Coronary artery (tissue), 2 donors: ENCODE data around the gene SH3RF1.
"Not testable (repeated sequence)": the region's sequence is repeated elsewhere in the genome, so short reads cannot be mapped to it uniquely, and the experiment has no call there.

Experiments used
- DNase-seq: peaks from one replicate; pipeline ENCODE4 v3.0.0-alpha.2; 2017; ENCODE audit warnings: low spot score
- H3K27ac ChIP-seq, 2 donors: fragments of 200-600 bp; sonication (generic); one replicate each; pipeline ENCODE4 v1.5.1; 2016 to 2019
- H3K4me3 ChIP-seq: fragments of 200-600 bp; sonication (generic); 2 replicates; pipeline ENCODE4 v1.5.1; 2016; ENCODE audit warnings: mild to moderate bottlenecking, moderate library complexity
- TF ChIP-seq, protein P1 (sequence below): fragments of 200-600 bp; sonication (generic); IDR thresholded peaks from one replicate; pipeline ENCODE4 v1.5.1; 2019; ENCODE audit warnings: antibody characterized with exemption

The SH3RF1 gene

DNA sequence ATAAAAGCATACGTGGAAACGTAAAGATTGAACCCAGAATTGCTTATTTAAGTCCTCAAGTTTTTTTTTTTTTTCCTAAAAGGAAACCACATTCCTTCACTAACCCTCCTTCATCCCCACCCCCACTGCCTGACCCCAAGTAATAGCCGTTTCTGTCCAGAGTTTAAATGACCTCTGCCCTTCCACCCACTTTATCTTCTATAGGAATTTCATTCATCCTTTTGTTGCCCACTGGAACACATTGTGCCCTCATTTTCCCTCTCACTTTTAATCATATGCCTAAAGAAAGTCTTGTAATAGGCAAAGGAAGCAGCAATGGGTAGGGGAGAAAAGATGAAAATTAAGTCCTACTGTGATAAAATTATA, 62.7 kb downstream of the SH3RF1 start:
- TF ChIP-seq, protein P1, sequence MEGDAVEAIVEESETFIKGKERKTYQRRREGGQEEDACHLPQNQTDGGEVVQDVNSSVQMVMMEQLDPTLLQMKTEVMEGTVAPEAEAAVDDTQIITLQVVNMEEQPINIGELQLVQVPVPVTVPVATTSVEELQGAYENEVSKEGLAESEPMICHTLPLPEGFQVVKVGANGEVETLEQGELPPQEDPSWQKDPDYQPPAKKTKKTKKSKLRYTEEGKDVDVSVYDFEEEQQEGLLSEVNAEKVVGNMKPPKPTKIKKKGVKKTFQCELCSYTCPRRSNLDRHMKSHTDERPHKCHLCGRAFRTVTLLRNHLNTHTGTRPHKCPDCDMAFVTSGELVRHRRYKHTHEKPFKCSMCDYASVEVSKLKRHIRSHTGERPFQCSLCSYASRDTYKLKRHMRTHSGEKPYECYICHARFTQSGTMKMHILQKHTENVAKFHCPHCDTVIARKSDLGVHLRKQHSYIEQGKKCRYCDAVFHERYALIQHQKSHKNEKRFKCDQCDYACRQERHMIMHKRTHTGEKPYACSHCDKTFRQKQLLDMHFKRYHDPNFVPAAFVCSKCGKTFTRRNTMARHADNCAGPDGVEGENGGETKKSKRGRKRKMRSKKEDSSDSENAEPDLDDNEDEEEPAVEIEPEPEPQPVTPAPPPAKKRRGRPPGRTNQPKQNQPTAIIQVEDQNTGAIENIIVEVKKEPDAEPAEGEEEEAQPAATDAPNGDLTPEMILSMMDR = no peak
- Histone ChIP-seq H3K27ac (no peak overlapping the region), H3K4me3 (no peak overlapping the region)
- no peak for DNase-seq

DNA sequence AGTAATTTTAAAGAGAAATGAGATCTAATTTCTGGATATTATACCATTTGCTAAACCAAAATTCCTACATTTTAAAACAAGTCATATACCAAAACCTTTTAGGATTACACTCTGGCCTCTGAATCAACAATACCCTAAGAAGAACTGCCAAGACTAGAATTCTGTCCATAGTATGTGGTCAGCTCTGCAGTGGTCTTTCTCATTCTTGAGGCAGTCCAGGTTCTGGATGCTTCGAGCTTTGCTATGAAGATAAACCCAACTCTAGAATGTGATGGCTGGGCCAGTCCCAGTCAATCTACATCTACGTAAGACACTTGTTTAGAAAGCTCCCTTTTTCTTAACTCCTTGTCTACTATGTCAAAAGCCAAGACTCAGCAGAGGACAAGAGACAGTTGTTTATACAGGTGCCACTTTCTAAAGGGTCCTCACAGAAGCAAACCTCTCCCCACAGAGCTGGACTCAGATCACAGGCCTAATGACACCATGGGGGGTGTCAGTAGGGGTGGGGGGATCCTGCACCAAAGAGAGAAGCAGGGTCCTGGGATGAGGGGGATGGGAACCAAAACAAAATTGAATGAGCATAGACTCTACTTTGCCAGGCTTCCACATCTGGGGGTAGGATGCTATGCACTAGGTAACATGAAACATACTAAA, 63.2 kb downstream of the SH3RF1 start:
- no peak overlapping the region for H3K27ac ChIP-seq
- TF ChIP-seq, protein P1 = no peak

DNA sequence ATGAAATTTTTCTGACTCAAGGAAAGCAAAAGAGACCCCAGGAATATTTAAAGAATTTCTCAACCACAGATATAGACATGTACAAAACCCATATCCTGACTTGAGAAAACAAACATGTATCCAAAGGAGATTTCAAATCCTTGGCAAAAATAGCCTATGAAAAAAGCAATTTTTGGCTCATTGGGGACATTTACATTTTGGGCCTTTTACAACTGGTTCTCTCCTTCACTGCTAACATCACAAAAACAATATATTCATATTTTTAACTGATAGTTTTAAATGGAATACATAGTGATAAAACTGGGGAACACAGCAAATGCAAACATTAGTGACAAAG, 65.0 kb downstream of the SH3RF1 start:
- no peak for DNase-seq
- no peak overlapping the region for H3K27ac ChIP-seq
- H3K4me3 ChIP-seq = no peak overlapping the region
- TF ChIP-seq, protein P1 = no peak

More for the DNA sequence above, 63.2 kb downstream of the SH3RF1 start:
- H3K4me3 ChIP-seq = no peak overlapping the region
- DNase-seq = no peak

DNA sequence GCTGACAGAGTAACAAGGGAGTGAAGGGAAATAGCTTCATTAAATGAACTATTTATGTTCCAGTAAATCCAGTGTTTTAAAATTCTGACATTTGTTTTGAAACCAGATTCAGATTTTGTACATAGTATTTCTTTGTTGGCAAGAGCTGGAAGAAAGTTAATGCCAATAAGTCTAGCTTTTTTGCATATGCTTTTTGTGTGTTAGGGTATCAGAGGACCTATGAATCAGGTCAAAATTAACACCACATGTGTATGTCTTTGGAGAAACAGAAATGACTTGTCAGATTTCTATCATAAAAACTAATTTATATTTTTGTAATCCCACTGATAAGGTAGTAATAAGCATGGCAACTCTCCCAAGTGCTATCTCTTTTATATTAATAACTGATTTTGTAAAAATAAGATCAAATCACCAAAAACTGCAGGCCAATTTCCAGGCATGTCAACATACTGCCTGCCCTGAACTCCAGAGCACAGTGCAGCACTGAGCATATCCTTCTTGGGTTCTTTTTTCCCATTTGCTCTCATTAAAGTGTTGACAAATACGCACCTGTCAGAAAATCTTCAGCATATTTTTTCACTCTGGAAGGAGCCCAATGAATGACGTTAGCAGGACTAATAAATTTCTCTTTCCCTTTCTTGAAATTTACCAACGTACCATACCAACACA, 65.5 kb downstream of the SH3RF1 start:
- H3K27ac ChIP-seq = peak overlapping the region in 1 of 2 donors; percentile 16
- DNase-seq = no peak
- TF ChIP-seq, protein P1 = no peak

DNA sequence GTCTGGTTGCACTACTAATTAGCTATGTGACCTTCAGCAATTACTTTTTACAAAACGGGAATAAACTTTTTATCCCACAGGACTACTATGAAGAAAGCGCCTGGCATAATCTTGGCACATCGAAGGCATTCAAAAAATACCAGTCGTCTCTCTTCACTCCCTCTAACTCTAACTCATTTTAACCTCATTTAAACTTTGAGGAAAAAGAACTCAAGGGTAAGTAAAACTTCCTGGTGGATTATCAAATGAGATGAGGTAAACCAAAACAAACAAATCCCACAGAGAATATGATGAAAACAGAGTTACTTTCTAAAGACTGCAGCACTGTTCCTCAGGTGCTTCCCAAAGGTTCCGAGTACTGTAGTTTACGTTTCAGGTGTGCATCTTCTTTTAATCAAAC, 66.9 kb downstream of the SH3RF1 start:
- TF ChIP-seq, protein P1 = no peak
- H3K27ac ChIP-seq = no peak overlapping the region
- no peak overlapping the region for H3K4me3 ChIP-seq
- DNase-seq = no peak

More for the DNA sequence above, 65.5 kb downstream of the SH3RF1 start:
- no peak overlapping the region for H3K4me3 ChIP-seq

DNA sequence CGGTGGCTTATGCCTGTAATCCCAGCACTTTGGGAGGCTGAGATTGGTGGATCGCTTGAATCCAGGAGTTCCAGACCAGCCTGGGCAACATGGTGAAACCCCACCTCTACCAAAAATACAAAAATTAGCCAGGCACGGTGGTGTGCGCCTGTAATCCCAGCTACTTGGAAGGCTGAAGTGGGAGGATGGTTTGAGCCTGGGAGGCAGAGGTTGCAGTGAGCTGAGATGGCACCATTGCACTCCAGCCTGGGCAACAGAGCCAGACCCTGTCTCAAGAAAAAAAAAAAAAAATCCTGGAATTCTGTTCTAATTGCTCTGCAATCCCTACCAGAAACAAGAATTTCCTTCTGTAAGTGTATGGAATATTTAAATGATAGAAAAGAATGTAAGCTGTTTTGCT, 67.5 kb downstream of the SH3RF1 start:
- DNase-seq, H3K4me3 ChIP-seq: not testable (repeated sequence)
- H3K27ac ChIP-seq = peak overlapping the region in 1 of 2 donors; percentile 11

DNA sequence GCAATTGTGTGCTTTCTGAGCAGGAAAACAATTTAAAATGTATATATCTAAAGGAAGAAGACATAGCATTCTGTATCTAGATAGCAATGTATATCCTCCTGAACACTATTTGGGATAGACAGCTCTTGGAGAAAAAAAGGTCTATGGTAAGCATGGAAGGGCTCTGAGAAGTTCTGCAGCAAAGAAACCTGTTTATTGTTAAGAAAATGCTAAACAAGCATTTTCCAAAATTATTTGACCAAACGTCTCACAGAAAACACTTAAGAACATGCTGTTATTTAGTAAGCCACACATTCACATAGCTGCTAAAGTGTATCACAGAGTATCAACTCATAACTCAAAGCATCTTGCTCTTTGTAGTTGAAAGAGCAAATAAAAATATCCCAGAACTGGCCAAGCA, 67.9 kb downstream of the SH3RF1 start:
- H3K27ac ChIP-seq = peak overlapping the region in 1 of 2 donors; percentile 11
- TF ChIP-seq, protein P1 = no peak
- no peak overlapping the region for H3K4me3 ChIP-seq
- DNase-seq = no peak
